Cardiac muscle cell (in vitro differentiated cells and primary cell): ENCODE data around the gene SPAM1. TPM values are rescaled to one million over a fixed set of nuclear protein-coding genes. Genes with fewer than 3 reads are reported as not detected.
A peak's percentile ranks its signal among the peaks of the same experiment; 100 is the strongest.
"Not testable (repeated sequence)": the region's sequence is repeated elsewhere in the genome, so short reads cannot be mapped to it uniquely, and the experiment has no call there.

Experiments
- DNase-seq, 2 donors: peaks; one replicate each; pipeline versions ENCODE4 v3.0.0 to v3.0.0-alpha.2; 2010 to 2017; ENCODE audit warnings: low read depth in 1 of 2, low spot score in 1 of 2
- H3K27ac ChIP-seq: fragments of 200-600 bp; sonication (generic); 2 replicates; pipeline ENCODE4 v1.5.1; 2016
- H3K27me3 ChIP-seq: fragments of 200-600 bp; sonication (generic); 2 replicates; pipeline ENCODE4 v1.6.0; 2016; ENCODE audit warnings: control low read depth
- H3K36me3 ChIP-seq: fragments of 200-600 bp; sonication (generic); 2 replicates; pipeline ENCODE4 v1.5.1; 2016; ENCODE audit warnings: control low read depth
- H3K4me1 ChIP-seq: fragments of 200-600 bp; sonication (generic); 2 replicates; pipeline ENCODE4 v1.8.1; 2017; ENCODE audit warnings: low read depth, mild to moderate bottlenecking, mixed run types
- H3K4me3 ChIP-seq: fragments of 200-600 bp; sonication (generic); 2 replicates; pipeline ENCODE4 v1.5.1; 2016; ENCODE audit warnings: mild to moderate bottlenecking
- H3K9me3 ChIP-seq: fragments of 200-600 bp; sonication (generic); 2 replicates; pipeline ENCODE4 v1.5.1; 2017; ENCODE audit warnings: low read depth, mild to moderate bottlenecking, control low read depth
- CTCF ChIP-seq: IDR thresholded peaks from 2 replicates; pipeline ENCODE4 v1.5.1; 2012; ENCODE audit warnings: low read depth, mild to moderate bottlenecking, low read length
- polyA plus RNA-seq: library from polyadenylated mRNA; unstranded; fragments of >200 nt; fragmentation: Nextera tagmentation; extraction: Ambion mirVana; gene quantifications from 2 replicates; pipeline ENCODE4 v1.2.1, GENCODE V29; 2016
- total RNA-seq: library from RNA; depleted of rRNA; stranded (reverse); fragments of >200 nt; gene quantifications from 2 replicates; pipeline ENCODE4 v1.2.3, GENCODE V29; 2016

Gene SPAM1
- total and polyA plus RNA-seq, 2 experiments from 2014 or later = not detected

- no peaks in the 10 kb centered on the region for H3K27me3 ChIP-seq
- H3K27ac ChIP-seq = no peak overlapping the region
- TF ChIP-seq CTCF = no peak
- no peaks in the 10 kb centered on the region for H3K36me3 ChIP-seq
- H3K4me1 ChIP-seq = no peaks in the 10 kb centered on the region
- DNase-seq = no peak
- no peaks in the 10 kb centered on the region for H3K9me3 ChIP-seq
- no peak overlapping the region for H3K4me3 ChIP-seq
Observed at GRCh38 chr7:123888192-123888591, 36.8 kb upstream of the SPAM1 start.

GRCh38 chr7:123894753-123895152, 30.3 kb upstream of the SPAM1 start:
- H3K27me3 ChIP-seq, H3K27ac ChIP-seq, H3K4me3 ChIP-seq, H3K9me3 ChIP-seq, DNase-seq, H3K36me3 ChIP-seq, H3K4me1 ChIP-seq: not testable (repeated sequence)

- Histone ChIP-seq H3K4me3 (no peak overlapping the region), H3K27me3 (no peaks in the 10 kb centered on the region), H3K9me3 (no peaks in the 10 kb centered on the region), H3K4me1 (no peaks in the 10 kb centered on the region), H3K36me3 (no peaks in the 10 kb centered on the region), H3K27ac (no peak overlapping the region)
- no peak for TF ChIP-seq CTCF
- no peak for DNase-seq
Observed at GRCh38 chr7:123901101-123901500, 23.9 kb upstream of the SPAM1 start.

GRCh38 chr7:123905714-123906113, 19.3 kb upstream of the SPAM1 start:
- no peak for DNase-seq
- no peaks in the 10 kb centered on the region for H3K9me3 ChIP-seq
- no peak overlapping the region for H3K27ac ChIP-seq
- H3K4me3 ChIP-seq = no peak overlapping the region
- no peaks in the 10 kb centered on the region for H3K27me3 ChIP-seq
- no peaks in the 10 kb centered on the region for H3K4me1 ChIP-seq
- H3K36me3 ChIP-seq = no peaks in the 10 kb centered on the region
- no peak for TF ChIP-seq CTCF

GRCh38 chr7:123916240-123916724, 8.8 kb upstream of the SPAM1 start:
- no peaks in the 10 kb centered on the region for H3K4me1 ChIP-seq
- no peaks in the 10 kb centered on the region for H3K9me3 ChIP-seq
- H3K27ac ChIP-seq = no peak overlapping the region
- H3K4me3 ChIP-seq = no peak overlapping the region
- H3K27me3 ChIP-seq = no peaks in the 10 kb centered on the region
- DNase-seq = peak; percentile 46 to 55
- H3K36me3 ChIP-seq = no peaks in the 10 kb centered on the region
- peak; percentile 52 for TF ChIP-seq CTCF

- Histone ChIP-seq H3K4me3 (no peak overlapping the region), H3K4me1 (no peaks in the 10 kb centered on the region), H3K9me3 (no peaks in the 10 kb centered on the region), H3K27ac (no peak overlapping the region), H3K27me3 (no peaks in the 10 kb centered on the region), H3K36me3 (no peaks in the 10 kb centered on the region)
- DNase-seq = no peak
- no peak for TF ChIP-seq CTCF
Observed at GRCh38 chr7:123917878-123918277, 7.2 kb upstream of the SPAM1 start.
